Measurements from ENCODE around the gene DDX4.

The DDX4 gene

GRCh38 chr5:55724281-55724680, 13.6 kb upstream of the DDX4 start:
- no peak overlapping the region for H3K4me3 ChIP-seq
- DNase-seq (ENCODE audit: low spot score): no peak
- no peak for TF ChIP-seq CTCF (IDR thresholded peaks at IDR 0.05)

GRCh38 chr5:55731848-55732247, 6.0 kb upstream of the DDX4 start:
- no peak for DNase-seq (ENCODE audit: low spot score)
- no peak for TF ChIP-seq CTCF (IDR thresholded peaks at IDR 0.05)
- no peak overlapping the region for H3K4me3 ChIP-seq
- H3K27ac ChIP-seq: no peak overlapping the region

More at GRCh38 chr5:55724281-55724680, 13.6 kb upstream of the DDX4 start:
- no peak overlapping the region for H3K27ac ChIP-seq

DNA sequence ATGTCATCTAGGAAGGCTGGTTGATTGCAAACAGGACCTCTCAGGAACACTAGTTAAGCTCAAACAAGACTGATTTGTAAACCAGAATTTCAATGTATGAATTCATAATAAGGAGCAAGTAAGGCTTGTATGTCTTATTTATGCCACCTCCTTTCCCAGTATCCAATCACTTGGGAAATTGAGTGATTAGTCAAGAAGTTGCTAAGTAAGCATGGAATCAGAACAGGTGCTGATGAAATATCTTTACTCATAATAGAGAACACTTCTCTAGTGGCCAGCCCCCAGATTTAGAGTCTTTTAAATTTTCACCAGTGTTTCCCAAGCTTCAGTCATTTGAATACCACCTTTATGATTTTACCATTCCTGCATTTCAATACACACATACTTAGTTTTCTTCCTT, 5.3 kb upstream of the DDX4 start:
- no peak overlapping the region for H3K27ac ChIP-seq
- no peak for DNase-seq (ENCODE audit: low spot score)
- H3K4me3 ChIP-seq: no peak overlapping the region
- no peak for TF ChIP-seq CTCF (IDR thresholded peaks at IDR 0.05)

- Histone ChIP-seq H3K27ac (no peak overlapping the region), H3K4me3 (no peak overlapping the region)
- TF ChIP-seq CTCF (IDR thresholded peaks at IDR 0.05): no peak
- no peak for DNase-seq (ENCODE audit: low spot score)
These were observed 3.2 kb upstream of the DDX4 start for GRCh38 chr5:55734658-55735057.

GRCh38 chr5:55742778-55743177, 4.9 kb downstream of the DDX4 start:
- DNase-seq (ENCODE audit: low spot score): no peak
- no peak for TF ChIP-seq CTCF (IDR thresholded peaks at IDR 0.05)
- Histone ChIP-seq H3K4me3 (no peak overlapping the region), H3K27ac (no peak overlapping the region)

DNA sequence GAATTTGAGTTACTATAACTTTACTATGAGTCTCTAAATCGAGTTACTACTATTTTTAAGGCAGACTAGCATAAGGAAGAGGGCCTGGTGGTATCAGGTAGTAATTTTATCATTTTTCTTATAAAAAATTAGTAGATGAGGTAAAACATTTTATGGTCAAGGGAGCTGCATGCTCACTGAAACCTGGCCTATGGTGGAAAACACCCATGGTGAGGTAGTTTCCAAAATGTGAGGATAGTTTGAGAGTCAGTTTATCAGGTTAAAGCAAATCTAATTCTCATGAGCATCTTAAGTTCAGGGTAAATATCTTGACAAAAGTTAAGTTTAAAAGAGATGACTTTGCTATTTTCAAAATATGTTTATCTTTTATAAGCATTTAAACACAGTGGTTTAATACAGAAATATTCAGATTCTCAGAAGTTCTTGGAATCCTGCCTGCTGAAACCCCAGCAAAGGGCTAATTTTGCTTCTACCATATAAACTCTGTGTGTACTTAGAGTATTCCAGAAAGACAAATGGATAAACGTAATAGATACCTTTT, 10.0 kb downstream of the DDX4 start:
- no peak overlapping the region for H3K27ac ChIP-seq
- TF ChIP-seq CTCF (IDR thresholded peaks at IDR 0.05): no peak
- no peak for DNase-seq (ENCODE audit: low spot score)
- H3K4me3 ChIP-seq: no peak overlapping the region

DNA sequence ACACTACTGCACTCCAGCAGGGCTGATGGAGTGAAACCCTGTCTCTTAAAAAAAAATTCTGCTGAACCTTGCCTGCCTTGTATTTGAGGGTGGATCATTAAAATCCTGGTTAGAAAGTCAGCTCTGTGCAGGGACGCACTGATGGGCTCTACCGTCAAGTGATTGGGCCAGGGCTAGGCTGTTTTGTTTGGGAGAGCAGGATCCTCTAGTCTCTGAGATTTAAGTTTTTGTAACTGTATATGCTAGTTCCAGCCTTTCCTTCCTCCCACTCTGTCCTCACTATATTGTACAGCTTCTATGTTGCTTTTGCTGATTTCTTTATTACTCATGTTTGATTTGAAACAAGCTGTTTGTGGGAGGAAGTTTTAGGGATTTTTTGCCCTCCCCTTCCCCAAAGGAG, 11.5 kb downstream of the DDX4 start:
- TF ChIP-seq CTCF (IDR thresholded peaks at IDR 0.05): no peak
- DNase-seq (ENCODE audit: low spot score): no peak
- Histone ChIP-seq H3K27ac (no peak overlapping the region), H3K4me3 (no peak overlapping the region)

Measured in coronary artery (tissue), 2 donors.